HEK293 (cell line): ENCODE data around the gene HRG.

Source experiments
- CTCF ChIP-seq: fragments of 450-650 bp; formaldehyde crosslinking; IDR thresholded peaks from 2 replicates; pipeline ENCODE4 v1.5.1; 2016; ENCODE audit warnings: missing biosample characterization, missing genetic modification characterization
- PRDM10 ChIP-seq: fragments of 450-650 bp; formaldehyde crosslinking; IDR thresholded peaks from 2 replicates; pipeline ENCODE4 v1.5.1; 2016; ENCODE audit warnings: missing biosample characterization, missing genetic modification characterization
- YY1 ChIP-seq: fragments of 450-650 bp; formaldehyde crosslinking; IDR thresholded peaks from 2 replicates; pipeline ENCODE4 v1.5.1; 2018; ENCODE audit warnings: missing biosample characterization, missing genetic modification characterization
- ZBTB21 ChIP-seq: fragments of 450-650 bp; formaldehyde crosslinking; IDR thresholded peaks from 2 replicates; pipeline ENCODE4 v1.5.1; 2017; ENCODE audit warnings: missing biosample characterization, missing genetic modification characterization
- ZBTB44 ChIP-seq: fragments of 450-650 bp; IDR thresholded peaks from 2 replicates; pipeline ENCODE4 v1.5.1; 2018; ENCODE audit warnings: missing biosample characterization, mild to moderate bottlenecking, missing genetic modification characterization
- ZFP37 ChIP-seq: fragments of 450-650 bp; formaldehyde crosslinking; IDR thresholded peaks from 2 replicates; pipeline ENCODE4 v1.5.1; 2016; ENCODE audit warnings: missing biosample characterization, missing genetic modification characterization
- ZNF239 ChIP-seq: fragments of 450-650 bp; formaldehyde crosslinking; IDR thresholded peaks from 2 replicates; pipeline ENCODE4 v1.5.1; 2016; ENCODE audit warnings: missing biosample characterization, missing genetic modification characterization
- ZNF433 ChIP-seq: fragments of 450-650 bp; formaldehyde crosslinking; IDR thresholded peaks from 2 replicates; pipeline ENCODE4 v1.5.1; 2016; ENCODE audit warnings: missing biosample characterization, missing genetic modification characterization, low read depth

GRCh38 chr3:186617036-186617946 is 48.5 kb upstream of the HRG start:
- no peak for TF ChIP-seq ZBTB44 (tag by site-specific recombination)
- TF ChIP-seq ZNF433 (tag by site-specific recombination) = no peak
- TF ChIP-seq PRDM10 (tag by site-specific recombination) = no peak
- peak; percentile 81 for TF ChIP-seq CTCF (tag by site-specific recombination)
- TF ChIP-seq ZBTB21 (tag by site-specific recombination) = no peak
- TF ChIP-seq ZNF239 (tag by site-specific recombination) = no peak
- peak; percentile 83; the same call in 1 of the 2 replicates for TF ChIP-seq ZFP37 (tag by site-specific recombination)
- peak; percentile 40; the same call in 1 of the 2 replicates for TF ChIP-seq YY1 (tag by site-specific recombination)
